DND-41 (cell line): ENCODE results near the gene CRISPLD2.

ENCODE experiments used
- CTCF ChIP-seq: IDR thresholded peaks from 2 replicates; pipeline ENCODE4 v1.5.1; 2012; ENCODE audit warnings: borderline replicate concordance, low read length, moderate library complexity, mild to moderate bottlenecking; ENCODE audit not compliant: poor library complexity, severe bottlenecking; ENCODE audit errors: extremely low read depth
- EZH2 ChIP-seq: IDR thresholded peaks from 3 replicates; pipeline ENCODE4 v1.6.1; 2012; ENCODE audit warnings: borderline replicate concordance, low read depth, mild to moderate bottlenecking, moderate library complexity, low read length, inconsistent platforms; ENCODE audit not compliant: severe bottlenecking

- no peak for TF ChIP-seq CTCF
- TF ChIP-seq EZH2: no peak
These were observed 98.5 kb downstream of the CRISPLD2 start for GRCh38 chr16:84918006-84918909.
